Memory B cell (primary cell): Measurements from ENCODE around the gene RNF166.

Source experiments
- ATAC-seq: fragments of 150-1000 bp; cut with Tn5 transposase; 2 replicates; pipeline ENCODE4 v1.10.0; 2021; ENCODE audit warnings: low read depth, mild to moderate bottlenecking, moderate library complexity
- DNase-seq, 2 donors: peaks; one replicate each; pipeline ENCODE4 v3.0.0; 2022; ENCODE audit warnings: low spot score in 2 of 2
- H3K27ac Mint-ChIP-seq: one replicate; pipeline ENCODE4 v1.8.0; 2022; ENCODE audit warnings: mild to moderate bottlenecking, moderate library complexity, mixed read lengths
- H3K27me3 Mint-ChIP-seq: one replicate; pipeline ENCODE4 v1.8.0; 2022; ENCODE audit warnings: mixed read lengths
- H3K36me3 Mint-ChIP-seq: one replicate; pipeline ENCODE4 v1.8.0; 2022; ENCODE audit warnings: mild to moderate bottlenecking, mixed read lengths
- H3K4me1 Mint-ChIP-seq: one replicate; pipeline ENCODE4 v1.8.0; 2022; ENCODE audit warnings: mixed read lengths
- H3K4me3 Mint-ChIP-seq: one replicate; pipeline ENCODE4 v1.8.0; 2022; ENCODE audit warnings: mild to moderate bottlenecking, moderate library complexity, mixed read lengths
- H3K9me3 Mint-ChIP-seq: one replicate; pipeline ENCODE4 v1.8.0; 2022; ENCODE audit warnings: mixed read lengths

RNF166 gene

DNA sequence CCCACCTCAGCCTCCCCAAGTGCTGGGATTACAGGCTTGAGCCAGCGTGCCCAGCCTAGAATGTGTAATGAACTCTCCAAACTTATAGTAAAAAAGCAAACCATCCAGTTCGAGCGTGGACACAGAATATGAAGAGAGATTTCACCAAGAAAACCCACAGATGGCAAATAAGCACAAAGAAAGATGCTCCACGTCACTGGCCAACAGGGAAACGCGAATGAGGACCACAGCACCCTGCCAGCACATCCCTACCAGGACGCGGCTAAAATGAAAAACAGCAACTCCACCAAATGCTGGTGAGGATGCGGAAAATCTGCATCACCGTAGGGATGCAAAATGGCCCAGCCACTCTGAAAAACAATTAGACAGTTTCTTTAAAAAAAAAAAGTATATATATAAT, 44.7 kb downstream of the RNF166 start:
- H3K27ac Mint-ChIP-seq, result peak overlapping the region; percentile 64

GRCh38 chr16:88659160-88659559, 47.0 kb downstream of the RNF166 start:
- DNase-seq, result no peak
- H3K27ac Mint-ChIP-seq, result no peak overlapping the region
- H3K27me3 Mint-ChIP-seq, result no peaks in the 10 kb centered on the region
- H3K4me1 Mint-ChIP-seq, result peaks cover 14% of the 10 kb centered on the region
- no peak for ATAC-seq
- no peak overlapping the region for H3K4me3 Mint-ChIP-seq
- H3K9me3 Mint-ChIP-seq, result no peaks in the 10 kb centered on the region
- peaks cover 7% of the 10 kb centered on the region for H3K36me3 Mint-ChIP-seq

More for the DNA sequence above, 44.7 kb downstream of the RNF166 start:
- H3K4me1 Mint-ChIP-seq, result peaks cover 18% of the 10 kb centered on the region
- H3K9me3 Mint-ChIP-seq, result no peaks in the 10 kb centered on the region
- DNase-seq, result no peak
- no peak for ATAC-seq
- H3K36me3 Mint-ChIP-seq, result peaks cover 2% of the 10 kb centered on the region
- peak overlapping the region; percentile 15 for H3K4me3 Mint-ChIP-seq
- H3K27me3 Mint-ChIP-seq, result no peaks in the 10 kb centered on the region

DNA sequence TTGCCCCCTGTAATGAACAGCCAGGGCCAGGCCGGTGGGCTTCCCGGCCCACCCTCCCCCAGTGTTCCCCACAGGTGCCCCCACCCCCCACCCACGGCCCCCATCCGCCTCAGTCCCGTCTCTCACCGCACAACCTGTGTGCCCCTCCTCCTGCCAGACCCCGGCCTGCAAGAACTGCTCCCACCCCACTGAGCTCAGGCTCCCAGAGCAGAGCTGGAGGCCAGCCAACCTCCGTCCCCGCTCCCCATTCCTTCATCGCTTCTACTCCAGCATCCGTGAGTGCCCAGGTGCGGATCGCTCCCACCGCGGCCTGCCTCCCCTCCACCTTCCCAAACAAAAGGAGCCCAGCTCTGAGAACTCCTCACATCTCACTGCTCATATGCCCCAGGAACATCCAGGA, 47.5 kb downstream of the RNF166 start:
- no peak for DNase-seq
- H3K27me3 Mint-ChIP-seq, result no peaks in the 10 kb centered on the region
- H3K4me1 Mint-ChIP-seq, result peaks cover 11% of the 10 kb centered on the region
- H3K4me3 Mint-ChIP-seq, result no peak overlapping the region
- H3K9me3 Mint-ChIP-seq, result no peaks in the 10 kb centered on the region
- H3K36me3 Mint-ChIP-seq, result peaks cover 7% of the 10 kb centered on the region
- H3K27ac Mint-ChIP-seq, result no peak overlapping the region
- ATAC-seq, result no peak

GRCh38 chr16:88657371-88657770, 48.8 kb downstream of the RNF166 start:
- Mint-ChIP-seq H3K4me3 (no peak overlapping the region), H3K9me3 (no peaks in the 10 kb centered on the region)

GRCh38 chr16:88656291-88656980, 49.8 kb downstream of the RNF166 start:
- H3K9me3 Mint-ChIP-seq, result no peaks in the 10 kb centered on the region
- no peaks in the 10 kb centered on the region for H3K27me3 Mint-ChIP-seq
- DNase-seq (no peak), ATAC-seq (no peak)
- H3K27ac Mint-ChIP-seq, result no peak overlapping the region
- peaks cover 10% of the 10 kb centered on the region for H3K36me3 Mint-ChIP-seq
- H3K4me3 Mint-ChIP-seq, result no peak overlapping the region
- H3K4me1 Mint-ChIP-seq, result peaks cover 6% of the 10 kb centered on the region

More at GRCh38 chr16:88657371-88657770, 48.8 kb downstream of the RNF166 start:
- peaks cover 10% of the 10 kb centered on the region for H3K36me3 Mint-ChIP-seq
- H3K27me3 Mint-ChIP-seq, result no peaks in the 10 kb centered on the region
- ATAC-seq (no peak), DNase-seq (no peak)
- H3K27ac Mint-ChIP-seq, result no peak overlapping the region
- H3K4me1 Mint-ChIP-seq, result peaks cover 11% of the 10 kb centered on the region

GRCh38 chr16:88655733-88656281, 50.4 kb downstream of the RNF166 start:
- Mint-ChIP-seq H3K27me3 (no peaks in the 10 kb centered on the region), H3K36me3 (peaks cover 10% of the 10 kb centered on the region), H3K4me3 (no peak overlapping the region), H3K4me1 (peaks cover 6% of the 10 kb centered on the region), H3K27ac (no peak overlapping the region), H3K9me3 (no peaks in the 10 kb centered on the region)
- DNase-seq (no peak), ATAC-seq (no peak)

GRCh38 chr16:88655053-88655732, 51.0 kb downstream of the RNF166 start:
- Mint-ChIP-seq H3K36me3 (peaks cover 10% of the 10 kb centered on the region), H3K27me3 (no peaks in the 10 kb centered on the region), H3K9me3 (no peaks in the 10 kb centered on the region), H3K27ac (no peak overlapping the region), H3K4me1 (peaks cover 6% of the 10 kb centered on the region), H3K4me3 (no peak overlapping the region)
- ATAC-seq, result no peak
- no peak for DNase-seq

GRCh38 chr16:88654363-88655052, 51.7 kb downstream of the RNF166 start:
- peaks cover 6% of the 10 kb centered on the region for H3K4me1 Mint-ChIP-seq
- no peaks in the 10 kb centered on the region for H3K27me3 Mint-ChIP-seq
- H3K4me3 Mint-ChIP-seq, result no peak overlapping the region
- peaks cover 11% of the 10 kb centered on the region for H3K36me3 Mint-ChIP-seq
- ATAC-seq, result no peak
- no peak for DNase-seq
- H3K9me3 Mint-ChIP-seq, result no peaks in the 10 kb centered on the region
- no peak overlapping the region for H3K27ac Mint-ChIP-seq

DNA sequence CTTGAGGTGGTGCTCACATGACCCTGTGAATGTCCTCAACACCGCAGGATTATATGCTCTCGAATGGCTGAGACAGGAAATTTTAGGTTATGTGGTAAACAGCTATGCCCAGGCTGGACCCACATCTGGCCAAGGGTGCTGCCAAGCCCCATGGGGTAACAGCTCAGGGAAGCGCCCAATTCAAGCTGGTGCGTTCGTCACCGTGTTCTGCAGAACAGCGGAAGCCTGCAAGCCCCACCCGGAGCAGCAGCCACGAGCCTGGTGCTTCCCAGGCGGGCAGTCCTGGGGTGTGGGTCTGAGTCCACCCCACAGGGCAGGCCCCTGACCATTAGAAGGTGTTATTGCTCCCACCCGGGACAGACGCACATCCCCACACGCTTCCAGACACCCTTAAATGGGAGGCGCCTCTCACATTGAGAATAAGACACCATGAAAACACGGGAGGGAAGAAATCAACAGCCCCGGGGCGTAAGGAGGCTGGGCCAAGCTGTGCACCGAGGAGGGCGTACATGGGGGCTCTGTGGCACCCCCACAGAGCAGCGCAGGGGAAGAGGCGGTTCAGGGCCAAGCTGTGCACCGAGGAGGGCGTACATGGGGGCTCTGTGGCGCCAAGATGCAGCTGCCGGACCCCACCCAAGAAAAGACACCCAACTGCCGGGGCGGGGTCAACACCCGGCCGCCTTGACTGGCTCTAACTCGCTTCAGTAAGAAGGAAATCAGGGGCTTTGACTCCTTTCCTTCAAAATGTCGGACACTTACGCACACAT, 52.4 kb downstream of the RNF166 start:
- H3K27ac Mint-ChIP-seq, result peak overlapping the region; percentile 51
- no peaks in the 10 kb centered on the region for H3K27me3 Mint-ChIP-seq
- H3K9me3 Mint-ChIP-seq, result no peaks in the 10 kb centered on the region
- peaks cover 14% of the 10 kb centered on the region for H3K36me3 Mint-ChIP-seq
- H3K4me1 Mint-ChIP-seq, result peaks cover 11% of the 10 kb centered on the region
- DNase-seq (no peak), ATAC-seq (no peak)
- no peak overlapping the region for H3K4me3 Mint-ChIP-seq

DNA sequence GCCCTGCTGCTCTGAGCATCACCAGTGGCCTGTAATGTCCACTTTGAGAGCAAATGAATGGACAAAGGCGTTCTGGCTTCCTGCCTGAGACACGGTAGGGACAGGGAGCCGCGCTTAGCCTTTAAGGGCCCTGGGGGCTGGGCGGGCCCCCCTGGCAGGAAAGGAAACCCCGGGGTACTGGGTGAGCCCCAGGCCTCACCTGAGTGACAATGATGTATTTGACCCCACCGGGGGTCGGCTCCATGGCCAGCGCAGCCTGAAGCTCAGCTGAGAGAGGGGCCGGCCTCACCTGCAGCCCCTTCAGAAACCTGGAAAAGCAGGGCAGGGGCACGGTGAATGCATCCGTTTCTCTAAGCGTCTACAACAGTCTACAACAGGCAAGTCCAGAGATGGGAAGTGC, 53.1 kb downstream of the RNF166 start:
- no peak for DNase-seq
- Mint-ChIP-seq H3K27me3 (no peaks in the 10 kb centered on the region), H3K4me3 (no peak overlapping the region), H3K4me1 (peaks cover 11% of the 10 kb centered on the region), H3K27ac (peak overlapping the region; percentile 51), H3K36me3 (peaks cover 13% of the 10 kb centered on the region), H3K9me3 (no peaks in the 10 kb centered on the region)
- ATAC-seq, result no peak

DNA sequence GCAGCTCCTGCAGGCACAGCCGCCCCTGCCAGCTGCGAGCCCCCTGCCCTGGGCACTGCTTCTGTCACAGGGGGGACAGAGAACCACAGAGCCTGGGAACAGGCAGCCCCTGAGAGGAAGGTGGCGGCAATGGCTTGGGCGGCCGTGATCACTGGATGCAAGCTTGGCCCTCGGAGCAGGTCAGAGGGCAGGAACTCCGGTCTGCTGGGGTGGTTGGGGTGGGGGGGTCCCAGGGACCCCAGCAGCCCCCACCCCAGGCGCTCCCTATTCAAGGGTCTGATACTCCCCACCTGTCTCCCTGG, 53.5 kb downstream of the RNF166 start:
- peaks cover 11% of the 10 kb centered on the region for H3K4me1 Mint-ChIP-seq
- ATAC-seq (no peak), DNase-seq (no peak)
- no peak overlapping the region for H3K4me3 Mint-ChIP-seq
- no peaks in the 10 kb centered on the region for H3K9me3 Mint-ChIP-seq
- no peaks in the 10 kb centered on the region for H3K27me3 Mint-ChIP-seq
- peak overlapping the region; percentile 98 for H3K27ac Mint-ChIP-seq
- peaks cover 13% of the 10 kb centered on the region for H3K36me3 Mint-ChIP-seq

DNA sequence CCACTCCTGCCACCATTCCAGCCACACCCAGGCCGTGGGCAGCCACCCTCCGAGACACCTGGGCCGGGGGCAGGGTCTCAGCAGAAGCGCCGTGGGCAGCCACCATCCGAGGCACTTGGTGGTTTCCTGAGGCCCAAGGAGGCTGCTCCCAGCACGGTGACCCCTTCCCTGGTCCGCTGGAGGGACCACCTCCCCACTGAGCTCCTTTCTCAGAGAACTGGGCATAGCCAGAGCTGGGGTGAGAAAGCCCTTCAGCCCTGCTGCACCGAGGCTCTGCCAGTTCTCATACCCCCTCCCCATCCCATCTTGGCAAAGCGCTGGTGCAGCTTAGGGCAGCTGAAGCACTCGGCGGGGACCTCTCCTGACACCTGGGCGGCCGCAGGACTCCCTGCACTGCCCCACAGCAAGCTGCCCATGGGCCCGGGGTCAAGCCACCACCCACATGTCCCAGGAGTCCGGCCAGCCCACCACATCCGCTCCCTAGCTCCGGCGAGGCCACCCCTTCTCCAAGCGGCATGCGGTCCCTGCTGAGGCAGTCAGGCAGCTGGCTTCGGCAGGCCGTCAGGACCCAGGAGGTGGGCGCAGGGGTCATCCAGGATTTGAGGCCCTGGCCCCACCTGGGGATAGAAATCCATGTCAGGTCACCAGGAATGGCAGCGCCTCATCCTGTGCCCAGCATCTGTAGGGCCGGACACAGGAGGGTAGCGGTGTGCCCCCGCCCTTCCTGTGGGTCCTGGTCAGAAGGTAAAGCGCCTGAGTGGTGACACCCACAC, 54.0 kb downstream of the RNF166 start:
- Mint-ChIP-seq H3K4me1 (peaks cover 11% of the 10 kb centered on the region), H3K9me3 (no peaks in the 10 kb centered on the region), H3K36me3 (peaks cover 13% of the 10 kb centered on the region), H3K4me3 (peak overlapping the region; percentile 95), H3K27me3 (no peaks in the 10 kb centered on the region), H3K27ac (peak overlapping the region; percentile 98)
- ATAC-seq (no peak), DNase-seq (no peak)

GRCh38 chr16:88651276-88651988, 54.8 kb downstream of the RNF166 start:
- H3K9me3 Mint-ChIP-seq, result no peaks in the 10 kb centered on the region
- peaks cover 11% of the 10 kb centered on the region for H3K4me1 Mint-ChIP-seq
- ATAC-seq (peak; percentile 77), DNase-seq (peak; percentile 73 to 84)
- H3K36me3 Mint-ChIP-seq, result peaks cover 13% of the 10 kb centered on the region
- H3K27ac Mint-ChIP-seq, result peak overlapping the region; percentile 98
- no peaks in the 10 kb centered on the region for H3K27me3 Mint-ChIP-seq
- peak overlapping the region; percentile 95 for H3K4me3 Mint-ChIP-seq
